ENCODE measurements around the gene HMGB4.

Gene HMGB4

DNA sequence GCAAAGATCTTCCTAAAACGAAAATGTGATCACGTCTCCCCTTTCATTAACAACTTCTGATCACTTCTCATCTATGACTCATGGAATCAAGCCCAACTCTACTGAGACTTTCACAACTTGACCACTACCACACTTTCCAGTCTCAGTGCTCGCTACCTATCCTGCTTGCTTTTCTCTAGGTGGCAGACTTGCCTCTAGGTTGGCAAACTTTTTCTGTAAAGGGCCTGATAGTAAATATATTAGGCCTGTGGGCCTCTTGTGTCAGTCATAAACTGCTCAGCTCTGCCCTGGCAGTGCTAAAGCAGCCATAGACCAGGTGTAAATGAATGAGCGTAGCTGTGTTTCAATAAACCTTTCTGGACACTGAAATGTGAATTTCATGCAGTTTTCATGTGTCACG is 21.5 kb upstream of the HMGB4 start:
- Histone ChIP-seq H3K4me3 (ENCODE audit: low read depth in 1 of 2, low read length in 2 of 2) (no peak overlapping the region), H3K27me3 (ENCODE audit: control insufficient read depth in 1 of 2, insufficient read depth in 2 of 2, low read length in 2 of 2) (peaks cover 0 to 2% of the 10 kb centered on the region in 2 donors), H3K36me3 (ENCODE audit: control insufficient read depth in 1 of 2, insufficient read depth in 2 of 2, low read length in 2 of 2) (no peaks in the 10 kb centered on the region), H3K27ac (ENCODE audit: low read depth, low read length) (no peak overlapping the region), H3K9ac (ENCODE audit: low read depth in 1 of 2, low read length in 2 of 2) (no peak overlapping the region), H3K4me1 (ENCODE audit: control insufficient read depth in 1 of 2, insufficient read depth in 2 of 2, low read length in 2 of 2) (no peaks in the 10 kb centered on the region), H3K9me3 (ENCODE audit: control insufficient read depth in 1 of 2, low read length in 2 of 2) (no peaks in the 10 kb centered on the region)

DNA sequence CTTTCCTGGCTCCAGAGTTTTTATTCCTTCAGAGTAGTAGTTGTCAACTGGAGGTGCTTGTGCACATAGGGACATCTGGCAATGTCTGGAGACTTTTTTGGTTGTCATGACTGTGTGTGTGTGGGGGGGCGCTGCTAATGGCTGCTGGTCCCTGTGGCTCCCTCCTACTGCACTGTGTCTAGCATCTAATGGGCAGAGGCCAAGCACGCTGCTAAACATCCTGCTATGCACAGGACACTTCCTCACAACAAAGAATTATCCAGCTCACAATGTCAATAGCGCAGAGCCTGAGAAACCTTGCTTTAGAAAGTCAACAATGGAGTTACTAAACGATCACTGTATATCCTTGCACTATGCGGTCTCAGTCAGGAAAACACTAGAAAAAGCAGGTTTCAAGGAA is 19.7 kb upstream of the HMGB4 start:
- no peaks in the 10 kb centered on the region for H3K36me3 ChIP-seq (ENCODE audit: control insufficient read depth in 1 of 2, insufficient read depth in 2 of 2, low read length in 2 of 2)
- H3K27ac ChIP-seq (ENCODE audit: low read depth, low read length), result no peak overlapping the region
- H3K9me3 ChIP-seq (ENCODE audit: control insufficient read depth in 1 of 2, low read length in 2 of 2), result no peaks in the 10 kb centered on the region
- no peak overlapping the region for H3K9ac ChIP-seq (ENCODE audit: low read depth in 1 of 2, low read length in 2 of 2)
- H3K27me3 ChIP-seq (ENCODE audit: control insufficient read depth in 1 of 2, insufficient read depth in 2 of 2, low read length in 2 of 2), result peaks cover 0 to 2% of the 10 kb centered on the region in 2 donors
- H3K4me3 ChIP-seq (ENCODE audit: low read depth in 1 of 2, low read length in 2 of 2), result no peak overlapping the region
- no peaks in the 10 kb centered on the region for H3K4me1 ChIP-seq (ENCODE audit: control insufficient read depth in 1 of 2, insufficient read depth in 2 of 2, low read length in 2 of 2)

- Histone ChIP-seq H3K36me3 (ENCODE audit: control insufficient read depth in 1 of 2, insufficient read depth in 2 of 2, low read length in 2 of 2) (no peaks in the 10 kb centered on the region), H3K4me1 (ENCODE audit: control insufficient read depth in 1 of 2, insufficient read depth in 2 of 2, low read length in 2 of 2) (no peaks in the 10 kb centered on the region), H3K9me3 (ENCODE audit: control insufficient read depth in 1 of 2, low read length in 2 of 2) (no peaks in the 10 kb centered on the region), H3K27me3 (ENCODE audit: control insufficient read depth in 1 of 2, insufficient read depth in 2 of 2, low read length in 2 of 2) (peaks cover 5 to 6% of the 10 kb centered on the region in 2 donors), H3K27ac (ENCODE audit: low read depth, low read length) (no peak overlapping the region), H3K4me3 (ENCODE audit: low read depth in 1 of 2, low read length in 2 of 2) (no peak overlapping the region), H3K9ac (ENCODE audit: low read depth in 1 of 2, low read length in 2 of 2) (no peak overlapping the region)
Observed at GRCh38 chr1:33846861-33847260, 17.0 kb upstream of the HMGB4 start.

DNA sequence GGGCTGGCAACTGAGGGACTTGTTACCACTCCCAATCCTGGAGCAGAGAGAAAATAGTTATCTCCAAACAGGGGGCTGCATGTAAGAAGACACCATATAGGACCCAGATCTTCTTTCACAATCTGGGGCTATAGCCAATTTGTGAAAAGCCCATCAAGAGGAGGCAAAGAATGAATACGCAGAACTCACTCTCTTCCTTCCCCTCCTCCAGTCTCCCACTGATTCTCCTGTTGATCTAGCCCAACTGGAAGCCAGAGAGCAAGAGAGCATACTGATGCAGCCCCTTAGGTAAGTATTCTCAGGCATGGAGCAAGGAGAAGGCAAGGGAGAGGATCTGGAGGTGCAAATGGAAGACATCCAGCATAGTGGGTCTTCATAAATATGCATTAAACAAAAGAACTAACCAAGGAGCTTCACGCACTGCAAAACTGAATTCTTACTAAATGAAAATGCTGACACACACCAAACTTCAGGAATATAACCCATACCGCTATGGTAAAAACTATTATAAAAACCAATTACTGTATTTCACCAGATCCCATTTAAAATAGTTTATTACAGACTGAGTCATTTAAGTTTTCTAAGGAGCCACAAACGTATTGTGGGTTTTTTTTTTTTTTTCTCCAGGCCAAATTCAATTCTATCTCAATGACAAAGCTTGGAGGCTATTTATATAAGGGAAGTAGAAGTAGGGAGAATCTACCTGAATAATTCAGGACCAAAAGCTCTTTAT is 15.5 kb upstream of the HMGB4 start:
- Histone ChIP-seq H3K9ac (ENCODE audit: low read depth in 1 of 2, low read length in 2 of 2) (no peak overlapping the region), H3K9me3 (ENCODE audit: control insufficient read depth in 1 of 2, low read length in 2 of 2) (no peaks in the 10 kb centered on the region), H3K27me3 (ENCODE audit: control insufficient read depth in 1 of 2, insufficient read depth in 2 of 2, low read length in 2 of 2) (peaks cover 3 to 5% of the 10 kb centered on the region in 2 donors), H3K4me1 (ENCODE audit: control insufficient read depth in 1 of 2, insufficient read depth in 2 of 2, low read length in 2 of 2) (no peaks in the 10 kb centered on the region), H3K36me3 (ENCODE audit: control insufficient read depth in 1 of 2, insufficient read depth in 2 of 2, low read length in 2 of 2) (no peaks in the 10 kb centered on the region), H3K4me3 (ENCODE audit: low read depth in 1 of 2, low read length in 2 of 2) (no peak overlapping the region), H3K27ac (ENCODE audit: low read depth, low read length) (no peak overlapping the region)

DNA sequence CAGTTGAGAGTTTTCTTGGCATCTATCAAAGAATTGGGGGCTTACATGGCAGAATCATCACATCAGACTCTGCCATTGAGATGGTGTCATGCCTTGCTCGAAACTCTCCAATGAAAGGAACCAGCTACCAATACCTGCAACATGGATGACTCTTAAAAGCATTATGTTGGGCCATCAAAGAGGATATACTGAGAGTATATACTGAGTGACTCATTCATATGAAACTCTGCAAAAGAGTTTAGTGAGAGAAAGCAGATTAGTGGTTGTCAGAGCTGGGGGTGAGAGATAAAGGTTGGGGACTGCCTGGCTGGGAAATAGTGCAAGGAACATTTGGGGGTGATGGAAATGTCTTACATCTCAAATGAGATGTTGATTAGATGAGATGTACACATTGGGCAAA is 14.7 kb upstream of the HMGB4 start:
- Histone ChIP-seq H3K4me3 (ENCODE audit: low read depth in 1 of 2, low read length in 2 of 2) (no peak overlapping the region), H3K4me1 (ENCODE audit: control insufficient read depth in 1 of 2, insufficient read depth in 2 of 2, low read length in 2 of 2) (no peaks in the 10 kb centered on the region), H3K27me3 (ENCODE audit: control insufficient read depth in 1 of 2, insufficient read depth in 2 of 2, low read length in 2 of 2) (peaks cover 3 to 5% of the 10 kb centered on the region in 2 donors), H3K36me3 (ENCODE audit: control insufficient read depth in 1 of 2, insufficient read depth in 2 of 2, low read length in 2 of 2) (no peaks in the 10 kb centered on the region), H3K9me3 (ENCODE audit: control insufficient read depth in 1 of 2, low read length in 2 of 2) (no peaks in the 10 kb centered on the region), H3K9ac (ENCODE audit: low read depth in 1 of 2, low read length in 2 of 2) (no peak overlapping the region), H3K27ac (ENCODE audit: low read depth, low read length) (no peak overlapping the region)

DNA sequence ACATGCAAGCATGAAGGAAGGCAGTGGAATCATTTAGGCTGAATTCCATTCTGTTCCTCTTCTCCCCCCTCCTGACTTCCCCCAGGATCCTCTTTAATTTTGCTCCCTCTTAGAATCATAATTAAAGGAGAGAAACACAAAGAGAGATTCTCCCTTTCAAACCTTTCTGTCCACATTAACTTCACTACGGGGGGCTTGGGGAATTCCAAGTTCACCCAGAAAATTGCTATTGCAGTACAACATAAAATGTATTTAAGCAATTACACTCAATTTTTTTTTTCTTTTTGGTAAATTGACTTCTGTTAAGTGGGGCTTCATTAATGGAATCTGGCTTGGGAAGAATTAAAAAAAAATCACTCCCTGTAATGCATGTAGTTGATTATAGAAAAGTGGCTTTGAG is 13.4 kb upstream of the HMGB4 start:
- H3K9ac ChIP-seq (ENCODE audit: low read depth in 1 of 2, low read length in 2 of 2), result no peak overlapping the region
- H3K9me3 ChIP-seq (ENCODE audit: control insufficient read depth in 1 of 2, low read length in 2 of 2), result no peaks in the 10 kb centered on the region
- no peaks in the 10 kb centered on the region for H3K4me1 ChIP-seq (ENCODE audit: control insufficient read depth in 1 of 2, insufficient read depth in 2 of 2, low read length in 2 of 2)
- H3K27ac ChIP-seq (ENCODE audit: low read depth, low read length), result no peak overlapping the region
- no peaks in the 10 kb centered on the region for H3K36me3 ChIP-seq (ENCODE audit: control insufficient read depth in 1 of 2, insufficient read depth in 2 of 2, low read length in 2 of 2)
- H3K27me3 ChIP-seq (ENCODE audit: control insufficient read depth in 1 of 2, insufficient read depth in 2 of 2, low read length in 2 of 2), result peaks cover 3 to 5% of the 10 kb centered on the region in 2 donors
- H3K4me3 ChIP-seq (ENCODE audit: low read depth in 1 of 2, low read length in 2 of 2), result no peak overlapping the region

GRCh38 chr1:33852711-33853110 is 11.2 kb upstream of the HMGB4 start:
- Histone ChIP-seq H3K9me3 (ENCODE audit: control insufficient read depth in 1 of 2, low read length in 2 of 2) (no peaks in the 10 kb centered on the region), H3K9ac (ENCODE audit: low read depth in 1 of 2, low read length in 2 of 2) (no peak overlapping the region), H3K27me3 (ENCODE audit: control insufficient read depth in 1 of 2, insufficient read depth in 2 of 2, low read length in 2 of 2) (peaks cover 3 to 5% of the 10 kb centered on the region in 2 donors), H3K4me1 (ENCODE audit: control insufficient read depth in 1 of 2, insufficient read depth in 2 of 2, low read length in 2 of 2) (no peaks in the 10 kb centered on the region), H3K36me3 (ENCODE audit: control insufficient read depth in 1 of 2, insufficient read depth in 2 of 2, low read length in 2 of 2) (no peaks in the 10 kb centered on the region), H3K27ac (ENCODE audit: low read depth, low read length) (no peak overlapping the region), H3K4me3 (ENCODE audit: low read depth in 1 of 2, low read length in 2 of 2) (no peak overlapping the region)

DNA sequence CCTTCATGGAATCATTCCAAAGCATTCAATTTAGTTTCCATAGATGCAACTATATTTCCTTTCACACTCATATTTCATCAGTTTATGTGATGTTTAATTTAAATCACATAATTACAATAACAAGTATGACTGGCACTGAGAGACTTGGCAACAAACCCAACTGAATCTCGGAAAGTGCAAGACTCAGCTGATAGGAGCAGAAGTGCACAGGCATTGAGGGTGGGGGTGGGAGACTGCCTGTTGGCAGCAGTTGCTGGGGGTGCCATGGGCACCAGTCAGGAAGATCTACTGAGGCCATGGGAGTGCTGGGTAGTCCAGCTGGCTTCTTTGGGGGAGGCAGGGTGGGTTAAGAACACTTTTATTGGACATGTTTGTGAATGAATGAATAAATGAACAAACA is 10.4 kb upstream of the HMGB4 start:
- no peaks in the 10 kb centered on the region for H3K9me3 ChIP-seq (ENCODE audit: control insufficient read depth in 1 of 2, low read length in 2 of 2)
- peaks cover 3 to 5% of the 10 kb centered on the region in 2 donors for H3K27me3 ChIP-seq (ENCODE audit: control insufficient read depth in 1 of 2, insufficient read depth in 2 of 2, low read length in 2 of 2)

DNA sequence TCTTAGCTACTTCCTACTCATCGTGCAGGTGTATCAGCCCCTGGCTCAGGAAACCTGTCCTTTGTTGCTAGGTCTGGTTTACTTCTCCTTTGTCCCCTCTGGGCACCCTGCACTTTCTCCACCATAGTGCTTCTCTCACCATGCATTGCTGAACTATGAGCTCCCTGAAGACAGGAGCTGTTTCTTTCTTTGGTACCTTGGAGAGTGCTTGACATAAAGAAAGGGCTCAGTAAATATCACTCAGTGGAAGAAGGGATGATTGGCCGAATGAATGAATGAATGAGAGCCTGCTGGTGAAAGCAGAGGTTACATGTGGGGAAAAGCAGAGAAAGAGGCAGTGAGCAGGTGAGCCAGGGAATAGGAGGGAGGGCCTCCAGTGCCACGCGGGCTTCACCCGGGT is 9.8 kb upstream of the HMGB4 start:
- Histone ChIP-seq H3K9ac (ENCODE audit: low read depth in 1 of 2, low read length in 2 of 2) (no peak overlapping the region), H3K27me3 (ENCODE audit: control insufficient read depth in 1 of 2, insufficient read depth in 2 of 2, low read length in 2 of 2) (peaks cover 3 to 5% of the 10 kb centered on the region in 2 donors), H3K27ac (ENCODE audit: low read depth, low read length) (no peak overlapping the region), H3K36me3 (ENCODE audit: control insufficient read depth in 1 of 2, insufficient read depth in 2 of 2, low read length in 2 of 2) (no peaks in the 10 kb centered on the region), H3K9me3 (ENCODE audit: control insufficient read depth in 1 of 2, low read length in 2 of 2) (no peaks in the 10 kb centered on the region), H3K4me3 (ENCODE audit: low read depth in 1 of 2, low read length in 2 of 2) (no peak overlapping the region), H3K4me1 (ENCODE audit: control insufficient read depth in 1 of 2, insufficient read depth in 2 of 2, low read length in 2 of 2) (no peaks in the 10 kb centered on the region)

More for the DNA sequence above, 10.4 kb upstream of the HMGB4 start:
- no peak overlapping the region for H3K27ac ChIP-seq (ENCODE audit: low read depth, low read length)
- no peaks in the 10 kb centered on the region for H3K4me1 ChIP-seq (ENCODE audit: control insufficient read depth in 1 of 2, insufficient read depth in 2 of 2, low read length in 2 of 2)
- no peak overlapping the region for H3K4me3 ChIP-seq (ENCODE audit: low read depth in 1 of 2, low read length in 2 of 2)
- no peaks in the 10 kb centered on the region for H3K36me3 ChIP-seq (ENCODE audit: control insufficient read depth in 1 of 2, insufficient read depth in 2 of 2, low read length in 2 of 2)
- H3K9ac ChIP-seq (ENCODE audit: low read depth in 1 of 2, low read length in 2 of 2), result no peak overlapping the region

GRCh38 chr1:33860671-33861070 is 3.2 kb upstream of the HMGB4 start:
- Histone ChIP-seq H3K9me3 (ENCODE audit: control insufficient read depth in 1 of 2, low read length in 2 of 2) (no peaks in the 10 kb centered on the region), H3K4me1 (ENCODE audit: control insufficient read depth in 1 of 2, insufficient read depth in 2 of 2, low read length in 2 of 2) (no peaks in the 10 kb centered on the region), H3K27ac (ENCODE audit: low read depth, low read length) (no peak overlapping the region), H3K9ac (ENCODE audit: low read depth in 1 of 2, low read length in 2 of 2) (no peak overlapping the region), H3K27me3 (ENCODE audit: control insufficient read depth in 1 of 2, insufficient read depth in 2 of 2, low read length in 2 of 2) (peaks cover 0 to 2% of the 10 kb centered on the region in 2 donors), H3K36me3 (ENCODE audit: control insufficient read depth in 1 of 2, insufficient read depth in 2 of 2, low read length in 2 of 2) (no peaks in the 10 kb centered on the region), H3K4me3 (ENCODE audit: low read depth in 1 of 2, low read length in 2 of 2) (no peak overlapping the region)
